ENCODE data around the gene NFKBIE.

GRCh38 chr6:44311767-44312166, 46.4 kb upstream of the NFKBIE start:
- TF ChIP-seq TAF1 (IDR thresholded peaks at IDR 0.05; ENCODE audit: borderline replicate concordance, low read depth, low read length) (no peak), POLR2A (IDR thresholded peaks at IDR 0.05; ENCODE audit: low read depth, low read length) (no peak), POLR2AphosphoS5 (IDR thresholded peaks at IDR 0.05; ENCODE audit: low read depth, low read length) (no peak)

Measured in GM12892 (cell line).